Fibroblast of lung (primary cell): ENCODE results near the gene PARP8.

ENCODE experiments used
- EZH2 ChIP-seq: IDR thresholded peaks from 2 replicates; pipeline ENCODE4 v1.5.1; 2012; ENCODE audit warnings: low read length, control low read depth, mild to moderate bottlenecking; ENCODE audit errors: missing control alignments
- TF ChIP-seq, protein P1 (sequence below), 2 donors: IDR thresholded peaks in 1 of 2; conservative IDR thresholded peaks in 1 of 2; 1 replicate in 1 of 2; 2 replicates in 1 of 2; pipeline ENCODE4 v1.5.1; 2011 to 2012; ENCODE audit warnings: low read length in 2 of 2, control low read depth in 1 of 2, inconsistent platforms in 1 of 2, low read depth in 1 of 2, mild to moderate bottlenecking in 1 of 2

DNA sequence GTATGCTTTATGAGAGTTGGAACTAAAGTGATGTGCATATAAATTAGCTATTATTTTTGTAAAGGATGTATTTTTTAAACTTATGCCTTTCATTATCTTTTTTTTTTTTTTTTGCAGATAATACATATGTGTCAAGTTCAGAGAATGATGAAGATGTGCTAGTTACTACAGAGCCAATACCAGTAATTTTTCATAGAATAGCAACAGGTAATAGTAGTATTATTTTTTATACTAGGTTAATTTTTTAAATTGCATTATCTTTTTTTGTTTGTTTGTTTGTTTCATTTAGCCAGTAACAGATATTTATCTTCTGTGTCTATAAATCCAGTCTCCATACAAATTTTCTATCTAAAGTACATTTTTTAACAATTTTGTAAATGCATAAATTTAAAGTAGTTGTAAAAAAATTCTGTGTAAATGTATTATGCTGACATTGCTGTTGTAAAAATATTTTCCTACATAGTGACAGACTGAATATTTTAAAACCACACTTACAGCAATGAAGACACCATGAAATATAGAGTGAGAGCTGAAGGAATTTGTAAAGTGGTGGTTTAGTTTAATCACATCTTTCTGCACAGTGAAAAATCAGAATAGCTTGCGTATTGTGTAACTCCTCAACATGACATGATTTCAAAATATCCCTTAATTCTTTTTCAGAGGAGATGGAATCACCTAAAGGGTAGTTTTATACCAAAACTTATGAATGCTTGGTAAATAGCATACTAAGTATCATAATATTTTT, 93.3 kb downstream of the PARP8 start:
- TF ChIP-seq, protein P1, sequence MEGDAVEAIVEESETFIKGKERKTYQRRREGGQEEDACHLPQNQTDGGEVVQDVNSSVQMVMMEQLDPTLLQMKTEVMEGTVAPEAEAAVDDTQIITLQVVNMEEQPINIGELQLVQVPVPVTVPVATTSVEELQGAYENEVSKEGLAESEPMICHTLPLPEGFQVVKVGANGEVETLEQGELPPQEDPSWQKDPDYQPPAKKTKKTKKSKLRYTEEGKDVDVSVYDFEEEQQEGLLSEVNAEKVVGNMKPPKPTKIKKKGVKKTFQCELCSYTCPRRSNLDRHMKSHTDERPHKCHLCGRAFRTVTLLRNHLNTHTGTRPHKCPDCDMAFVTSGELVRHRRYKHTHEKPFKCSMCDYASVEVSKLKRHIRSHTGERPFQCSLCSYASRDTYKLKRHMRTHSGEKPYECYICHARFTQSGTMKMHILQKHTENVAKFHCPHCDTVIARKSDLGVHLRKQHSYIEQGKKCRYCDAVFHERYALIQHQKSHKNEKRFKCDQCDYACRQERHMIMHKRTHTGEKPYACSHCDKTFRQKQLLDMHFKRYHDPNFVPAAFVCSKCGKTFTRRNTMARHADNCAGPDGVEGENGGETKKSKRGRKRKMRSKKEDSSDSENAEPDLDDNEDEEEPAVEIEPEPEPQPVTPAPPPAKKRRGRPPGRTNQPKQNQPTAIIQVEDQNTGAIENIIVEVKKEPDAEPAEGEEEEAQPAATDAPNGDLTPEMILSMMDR (conservative IDR thresholded peaks at IDR 0.05 in 1 of 2, IDR thresholded peaks at IDR 0.05 in 1 of 2; ENCODE audit: low read depth in 1 of 2, low read length in 2 of 2): no peak
- no peak for TF ChIP-seq EZH2
